ENCODE measurements around the gene STARD9. TPM values are rescaled to one million over a fixed set of nuclear protein-coding genes. Genes with fewer than 3 reads are reported as not detected.

The STARD9 gene
- total RNA-seq, 1 donor from 2014 or later, result 7.1 TPM

DNA sequence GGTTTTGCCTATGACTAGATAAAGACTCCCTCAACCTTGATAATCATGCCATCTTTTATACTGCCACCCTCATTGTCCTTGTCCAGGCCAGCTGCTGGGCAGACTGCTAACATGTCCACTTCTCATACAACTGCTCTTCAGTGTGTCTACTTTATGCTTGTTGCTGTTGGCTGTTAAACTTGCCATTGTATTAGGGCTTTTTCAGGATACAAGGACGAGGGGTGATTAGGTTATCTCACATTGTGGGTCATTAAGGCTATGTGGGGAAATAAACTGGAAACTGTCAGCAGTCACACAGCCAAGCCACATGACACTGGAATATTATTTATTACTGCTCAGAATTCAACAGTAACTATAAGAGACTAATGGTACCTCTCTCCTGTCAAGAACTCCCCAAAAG is 36.1 kb downstream of the STARD9 start:
- H3K27ac Mint-ChIP-seq (ENCODE audit: unreplicated experiment), result no peak overlapping the region
- no peaks in the 10 kb centered on the region for H3K27me3 Mint-ChIP-seq (ENCODE audit: low read depth, unreplicated experiment)
- Histone ChIP-seq H3K4me1 (ENCODE audit: insufficient read depth, low read length) (peaks cover 6% of the 10 kb centered on the region), H4K20me1 (ENCODE audit: insufficient read depth, low read length) (no peaks in the 10 kb centered on the region), H3K79me2 (ENCODE audit: insufficient read depth, low read length) (no peaks in the 10 kb centered on the region), H3K9me3 (ENCODE audit: insufficient read depth, low read depth, low read length) (no peaks in the 10 kb centered on the region), H3K4me3 (ENCODE audit: insufficient read depth, low read depth, low read length) (no peak overlapping the region), H3K4me2 (ENCODE audit: low read length) (no peak overlapping the region), H3K27me3 (ENCODE audit: insufficient read depth, low read length) (no peaks in the 10 kb centered on the region), H2AFZ (ENCODE audit: low read depth, low read length) (no peak overlapping the region), H3K36me3 (ENCODE audit: insufficient read depth, low read length) (no peaks in the 10 kb centered on the region), H3K27ac (ENCODE audit: low read depth, low read length) (no peak overlapping the region), H3K9ac (ENCODE audit: low read length) (no peak overlapping the region)
- H3K4me3 Mint-ChIP-seq (ENCODE audit: unreplicated experiment), result no peak overlapping the region
- TF ChIP-seq CTCF (IDR thresholded peaks at IDR 0.05; ENCODE audit: insufficient read depth, low read depth, low read length) (no peak), EZH2 (IDR thresholded peaks at IDR 0.05; ENCODE audit: insufficient read depth, low read length) (no peak)
- no peaks in the 10 kb centered on the region for H3K36me3 Mint-ChIP-seq (ENCODE audit: low read depth, unreplicated experiment)
- DNase-seq (ENCODE audit: low read depth) (no peak), FAIRE-seq (no peak)
- H3K4me1 Mint-ChIP-seq (ENCODE audit: low read depth, unreplicated experiment), result peaks cover 6% of the 10 kb centered on the region
- H3K9me3 Mint-ChIP-seq (ENCODE audit: unreplicated experiment), result no peaks in the 10 kb centered on the region

DNA sequence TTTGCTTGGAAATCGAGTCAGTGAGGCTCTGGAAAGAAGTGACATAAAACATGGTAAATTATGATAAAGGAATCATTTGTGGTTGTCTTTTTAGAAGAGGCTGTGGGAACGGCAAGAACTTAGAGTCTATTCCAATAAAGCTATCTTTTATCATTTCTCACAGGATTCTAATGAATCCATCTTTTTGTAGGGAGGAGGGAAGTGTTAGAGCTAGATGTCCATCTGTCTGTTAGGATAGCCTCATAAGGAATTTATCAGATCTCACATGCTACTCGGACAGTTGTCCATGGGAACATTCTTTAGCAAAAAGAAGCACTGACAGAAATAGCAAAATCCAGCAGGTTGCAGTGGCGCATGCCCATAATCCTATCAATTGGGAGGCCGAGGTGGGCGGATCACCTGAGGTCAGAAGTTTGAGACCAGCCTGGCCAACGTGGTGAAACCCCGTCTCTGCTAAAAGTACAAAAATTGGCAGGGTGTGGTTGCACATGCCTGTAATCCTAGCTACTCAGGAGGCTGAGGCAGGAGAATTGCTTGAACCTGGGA is 37.0 kb downstream of the STARD9 start:
- Mint-ChIP-seq H3K27me3 (ENCODE audit: low read depth, unreplicated experiment) (no peaks in the 10 kb centered on the region), H3K4me3 (ENCODE audit: unreplicated experiment) (no peak overlapping the region), H3K4me1 (ENCODE audit: low read depth, unreplicated experiment) (peaks cover 6% of the 10 kb centered on the region), H3K9me3 (ENCODE audit: unreplicated experiment) (no peaks in the 10 kb centered on the region), H3K27ac (ENCODE audit: unreplicated experiment) (no peak overlapping the region), H3K36me3 (ENCODE audit: low read depth, unreplicated experiment) (no peaks in the 10 kb centered on the region)
- FAIRE-seq (no peak), DNase-seq (ENCODE audit: low read depth) (no peak)
- no peak for TF ChIP-seq EZH2 (IDR thresholded peaks at IDR 0.05; ENCODE audit: insufficient read depth, low read length)
- TF ChIP-seq CTCF (IDR thresholded peaks at IDR 0.05; ENCODE audit: insufficient read depth, low read depth, low read length), result no peak
- Histone ChIP-seq H3K9me3 (ENCODE audit: insufficient read depth, low read depth, low read length) (no peaks in the 10 kb centered on the region), H3K27ac (ENCODE audit: low read depth, low read length) (no peak overlapping the region), H3K9ac (ENCODE audit: low read length) (no peak overlapping the region), H3K4me1 (ENCODE audit: insufficient read depth, low read length) (peaks cover 6% of the 10 kb centered on the region), H2AFZ (ENCODE audit: low read depth, low read length) (no peak overlapping the region), H3K36me3 (ENCODE audit: insufficient read depth, low read length) (no peaks in the 10 kb centered on the region), H4K20me1 (ENCODE audit: insufficient read depth, low read length) (no peaks in the 10 kb centered on the region), H3K27me3 (ENCODE audit: insufficient read depth, low read length) (no peaks in the 10 kb centered on the region), H3K79me2 (ENCODE audit: insufficient read depth, low read length) (no peaks in the 10 kb centered on the region), H3K4me2 (ENCODE audit: low read length) (no peak overlapping the region), H3K4me3 (ENCODE audit: insufficient read depth, low read depth, low read length) (no peak overlapping the region)

DNA sequence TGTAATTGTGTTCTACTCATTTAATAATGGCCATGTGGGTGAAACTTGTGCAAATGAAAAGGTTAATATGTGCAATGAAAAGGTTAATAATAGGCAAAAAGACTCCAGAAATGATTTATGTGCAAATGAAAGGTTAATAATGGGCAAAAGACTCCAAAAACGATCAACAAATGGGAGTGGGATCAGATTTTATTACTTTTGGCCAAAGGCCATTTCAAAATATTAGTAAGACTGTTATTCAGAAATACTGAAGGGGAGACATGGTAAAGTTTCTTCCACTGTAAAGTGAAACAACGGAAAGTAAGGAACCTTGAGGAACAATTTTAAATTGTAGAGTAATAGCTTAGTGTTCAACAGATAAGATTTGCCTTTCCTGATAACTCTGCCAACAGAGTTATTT is 40.7 kb downstream of the STARD9 start:
- Mint-ChIP-seq H3K36me3 (ENCODE audit: low read depth, unreplicated experiment) (peaks cover 2% of the 10 kb centered on the region), H3K4me1 (ENCODE audit: low read depth, unreplicated experiment) (no peaks in the 10 kb centered on the region), H3K9me3 (ENCODE audit: unreplicated experiment) (no peaks in the 10 kb centered on the region), H3K27ac (ENCODE audit: unreplicated experiment) (no peak overlapping the region), H3K4me3 (ENCODE audit: unreplicated experiment) (no peak overlapping the region), H3K27me3 (ENCODE audit: low read depth, unreplicated experiment) (no peaks in the 10 kb centered on the region)
- no peak for TF ChIP-seq EZH2 (IDR thresholded peaks at IDR 0.05; ENCODE audit: insufficient read depth, low read length)
- TF ChIP-seq CTCF (IDR thresholded peaks at IDR 0.05; ENCODE audit: insufficient read depth, low read depth, low read length), result no peak
- Histone ChIP-seq H3K27me3 (ENCODE audit: insufficient read depth, low read length) (no peaks in the 10 kb centered on the region), H3K9ac (ENCODE audit: low read length) (no peak overlapping the region), H3K4me3 (ENCODE audit: insufficient read depth, low read depth, low read length) (no peak overlapping the region), H3K27ac (ENCODE audit: low read depth, low read length) (no peak overlapping the region), H3K36me3 (ENCODE audit: insufficient read depth, low read length) (no peaks in the 10 kb centered on the region), H3K4me2 (ENCODE audit: low read length) (no peak overlapping the region), H3K79me2 (ENCODE audit: insufficient read depth, low read length) (no peaks in the 10 kb centered on the region), H3K9me3 (ENCODE audit: insufficient read depth, low read depth, low read length) (no peaks in the 10 kb centered on the region), H2AFZ (ENCODE audit: low read depth, low read length) (no peak overlapping the region), H3K4me1 (ENCODE audit: insufficient read depth, low read length) (no peaks in the 10 kb centered on the region), H4K20me1 (ENCODE audit: insufficient read depth, low read length) (no peaks in the 10 kb centered on the region)
- FAIRE-seq, result peak; percentile 56
- DNase-seq (ENCODE audit: low read depth), result no peak
